ENCODE results near the gene GNB1L. TPM values are rescaled to one million over a fixed set of nuclear protein-coding genes. Genes with fewer than 3 reads are reported as not detected.

Gene GNB1L
- total and polyA plus RNA-seq, 2 of the 13 experiments (the other 11 are each of a cell fraction or from before 2014, with no cell fraction given): 2.5 to 7.4 TPM

DNA sequence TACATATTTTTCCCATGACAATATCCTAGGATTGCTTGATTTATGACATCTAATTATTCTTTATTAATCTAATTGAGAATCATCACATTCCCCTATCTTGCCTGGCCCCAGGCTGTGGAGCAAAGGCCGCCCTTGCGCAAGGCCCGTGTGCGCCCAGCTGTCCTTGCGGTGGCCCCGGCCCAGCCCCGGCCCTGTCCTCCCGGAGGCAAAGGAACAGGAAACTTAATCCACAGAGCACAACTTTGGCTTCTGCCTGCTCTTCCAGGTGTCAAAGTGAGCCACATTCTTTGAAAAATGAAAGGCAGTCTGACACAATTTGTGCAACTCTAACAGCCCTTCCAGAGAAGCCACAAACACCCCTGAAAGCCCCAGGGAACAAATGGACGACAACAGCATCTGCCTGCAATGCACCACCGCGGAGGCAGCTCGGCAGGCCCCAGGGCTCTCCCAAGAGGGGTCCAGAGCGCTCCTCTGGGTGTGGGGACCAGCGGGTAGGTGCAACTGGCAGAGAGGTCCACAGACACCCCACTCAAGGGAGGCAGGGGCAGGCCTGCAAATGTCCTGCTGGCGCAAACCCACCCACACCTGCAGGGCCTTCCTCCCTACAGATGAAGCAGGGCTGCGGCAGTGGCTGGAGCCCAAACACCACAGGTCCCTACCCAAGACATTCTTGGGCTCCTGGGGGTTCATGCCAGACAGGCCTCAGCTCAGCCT is 30.3 kb downstream of the GNB1L start (continued):
- TF ChIP-seq EP300 (IDR thresholded peaks at IDR 0.05; ENCODE audit: low read depth in 2 of 2, low read length in 2 of 2) (peak in 1 of 2 experiments; percentile 49; a peak in 2 of 4 replicates), EP300 (CRISPR knock-in tag; IDR thresholded peaks at IDR 0.05; ENCODE audit: borderline replicate concordance) (no peak), KAT2B (IDR thresholded peaks at IDR 0.05; ENCODE audit: borderline replicate concordance, low read depth, low read length) (no peak), ZNF562 (CRISPR knock-in tag; IDR thresholded peaks at IDR 0.05; ENCODE audit: borderline replicate concordance) (no peak), MED1 (CRISPR knock-in tag; IDR thresholded peaks at IDR 0.05) (peak; percentile 75), ZNF781 (CRISPR knock-in tag; IDR thresholded peaks at IDR 0.05; ENCODE audit: borderline replicate concordance, not compliant biosample characterization) (no peak), CCAR2 (optimal IDR thresholded peaks at IDR 0.05; ENCODE audit: low read depth, low read length) (no peak), NCOA2 (CRISPR knock-in tag; IDR thresholded peaks at IDR 0.05) (peak; percentile 31; the same call in 1 of the 2 replicates), ZMYM3 (CRISPR knock-in tag; IDR thresholded peaks at IDR 0.05) (peak; percentile 4; the same call in 1 of the 2 replicates), ZMYM4 (CRISPR knock-in tag; IDR thresholded peaks at IDR 0.05) (peak; percentile 43; the same call in 1 of the 2 replicates), ZNF264 (CRISPR knock-in tag; IDR thresholded peaks at IDR 0.05) (peak; percentile 88), TGIF2 (CRISPR knock-in tag; IDR thresholded peaks at IDR 0.05) (no peak), HOXA5 (CRISPR knock-in tag; IDR thresholded peaks at IDR 0.05) (no peak), IKZF1 (IDR thresholded peaks at IDR 0.05) (no peak), MXD4 (CRISPR knock-in tag; IDR thresholded peaks at IDR 0.05) (no peak), PBX3 (CRISPR knock-in tag; IDR thresholded peaks at IDR 0.05; ENCODE audit: borderline replicate concordance) (no peak), ZSCAN12 (CRISPR knock-in tag; IDR thresholded peaks at IDR 0.05) (no peak), PHF20 (CRISPR knock-in tag; IDR thresholded peaks at IDR 0.05) (peak; percentile 40; the same call in 1 of the 2 replicates), ZNF792 (CRISPR knock-in tag; IDR thresholded peaks at IDR 0.05) (peak; percentile 33; the same call in 1 of the 2 replicates), TFAP4 (IDR thresholded peaks at IDR 0.05; ENCODE audit: borderline replicate concordance, low read depth) (peak; percentile 96)
- TF ChIP-seq, protein P1, sequence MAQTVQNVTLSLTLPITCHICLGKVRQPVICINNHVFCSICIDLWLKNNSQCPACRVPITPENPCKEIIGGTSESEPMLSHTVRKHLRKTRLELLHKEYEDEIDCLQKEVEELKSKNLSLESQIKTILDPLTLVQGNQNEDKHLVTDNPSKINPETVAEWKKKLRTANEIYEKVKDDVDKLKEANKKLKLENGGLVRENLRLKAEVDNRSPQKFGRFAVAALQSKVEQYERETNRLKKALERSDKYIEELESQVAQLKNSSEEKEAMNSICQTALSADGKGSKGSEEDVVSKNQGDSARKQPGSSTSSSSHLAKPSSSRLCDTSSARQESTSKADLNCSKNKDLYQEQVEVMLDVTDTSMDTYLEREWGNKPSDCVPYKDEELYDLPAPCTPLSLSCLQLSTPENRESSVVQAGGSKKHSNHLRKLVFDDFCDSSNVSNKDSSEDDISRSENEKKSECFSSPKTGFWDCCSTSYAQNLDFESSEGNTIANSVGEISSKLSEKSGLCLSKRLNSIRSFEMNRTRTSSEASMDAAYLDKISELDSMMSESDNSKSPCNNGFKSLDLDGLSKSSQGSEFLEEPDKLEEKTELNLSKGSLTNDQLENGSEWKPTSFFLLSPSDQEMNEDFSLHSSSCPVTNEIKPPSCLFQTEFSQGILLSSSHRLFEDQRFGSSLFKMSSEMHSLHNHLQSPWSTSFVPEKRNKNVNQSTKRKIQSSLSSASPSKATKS (CRISPR knock-in tag; IDR thresholded peaks at IDR 0.05): no peak
- TF ChIP-seq, protein P2, sequence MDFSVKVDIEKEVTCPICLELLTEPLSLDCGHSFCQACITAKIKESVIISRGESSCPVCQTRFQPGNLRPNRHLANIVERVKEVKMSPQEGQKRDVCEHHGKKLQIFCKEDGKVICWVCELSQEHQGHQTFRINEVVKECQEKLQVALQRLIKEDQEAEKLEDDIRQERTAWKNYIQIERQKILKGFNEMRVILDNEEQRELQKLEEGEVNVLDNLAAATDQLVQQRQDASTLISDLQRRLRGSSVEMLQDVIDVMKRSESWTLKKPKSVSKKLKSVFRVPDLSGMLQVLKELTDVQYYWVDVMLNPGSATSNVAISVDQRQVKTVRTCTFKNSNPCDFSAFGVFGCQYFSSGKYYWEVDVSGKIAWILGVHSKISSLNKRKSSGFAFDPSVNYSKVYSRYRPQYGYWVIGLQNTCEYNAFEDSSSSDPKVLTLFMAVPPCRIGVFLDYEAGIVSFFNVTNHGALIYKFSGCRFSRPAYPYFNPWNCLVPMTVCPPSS (IDR thresholded peaks at IDR 0.05): no peak
- TF ChIP-seq, protein P3, sequence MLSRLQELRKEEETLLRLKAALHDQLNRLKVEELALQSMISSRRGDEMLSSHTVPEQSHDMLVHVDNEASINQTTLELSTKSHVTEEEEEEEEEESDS (CRISPR knock-in tag; IDR thresholded peaks at IDR 0.05; ENCODE audit: borderline replicate concordance): no peak
- TF ChIP-seq, protein P4, sequence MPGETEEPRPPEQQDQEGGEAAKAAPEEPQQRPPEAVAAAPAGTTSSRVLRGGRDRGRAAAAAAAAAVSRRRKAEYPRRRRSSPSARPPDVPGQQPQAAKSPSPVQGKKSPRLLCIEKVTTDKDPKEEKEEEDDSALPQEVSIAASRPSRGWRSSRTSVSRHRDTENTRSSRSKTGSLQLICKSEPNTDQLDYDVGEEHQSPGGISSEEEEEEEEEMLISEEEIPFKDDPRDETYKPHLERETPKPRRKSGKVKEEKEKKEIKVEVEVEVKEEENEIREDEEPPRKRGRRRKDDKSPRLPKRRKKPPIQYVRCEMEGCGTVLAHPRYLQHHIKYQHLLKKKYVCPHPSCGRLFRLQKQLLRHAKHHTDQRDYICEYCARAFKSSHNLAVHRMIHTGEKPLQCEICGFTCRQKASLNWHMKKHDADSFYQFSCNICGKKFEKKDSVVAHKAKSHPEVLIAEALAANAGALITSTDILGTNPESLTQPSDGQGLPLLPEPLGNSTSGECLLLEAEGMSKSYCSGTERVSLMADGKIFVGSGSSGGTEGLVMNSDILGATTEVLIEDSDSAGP (CRISPR knock-in tag; IDR thresholded peaks at IDR 0.05; ENCODE audit: borderline replicate concordance): peak; percentile 46; the same call in 1 of the 2 replicates

Measured in HepG2 (cell line).